SU-DHL-6 (cell line): ENCODE measurements around the gene IL7R.
"Not testable (repeated sequence)": the region's sequence is repeated elsewhere in the genome, so short reads cannot be mapped to it uniquely, and the experiment has no call there.

Experiments
- H2AFZ ChIP-seq: fragments of 200-600 bp; sonication (generic); 2 replicates; pipeline ENCODE4 v1.6.1; 2014; ENCODE audit warnings: low read depth, mild to moderate bottlenecking, moderate library complexity, mixed read lengths, antibody characterized with exemption, low read length; ENCODE audit not compliant: severe bottlenecking
- H3F3A ChIP-seq: fragments of 200-600 bp; shearing (Covaris generic); 2 replicates; pipeline ENCODE4 v1.6.0; 2016; ENCODE audit warnings: antibody characterized with exemption, mild to moderate bottlenecking; ENCODE audit not compliant: insufficient read depth
- H3K27ac ChIP-seq: fragments of 200-600 bp; sonication (generic); 2 replicates; pipeline ENCODE4 v1.5.1; 2016; ENCODE audit warnings: low read depth, mild to moderate bottlenecking, low read length, moderate library complexity, mixed read lengths
- H3K27me3 ChIP-seq: fragments of 200-600 bp; sonication (generic), shearing (Covaris generic); 2 replicates; pipeline ENCODE4 v1.6.0; 2014; ENCODE audit warnings: mild to moderate bottlenecking, low read length
- H3K36me3 ChIP-seq: fragments of 200-600 bp; sonication (generic); 2 replicates; pipeline ENCODE4 v1.6.1; 2014; ENCODE audit warnings: mild to moderate bottlenecking, low read length, mixed read lengths
- H3K4me2 ChIP-seq: fragments of 300-600, 200-600 bp; shearing (Covaris generic), sonication (generic); 2 replicates; pipeline ENCODE4 v1.6.0; 2014; ENCODE audit warnings: low read length, low read depth, mild to moderate bottlenecking; ENCODE audit not compliant: poor library complexity, severe bottlenecking
- H3K4me3 ChIP-seq: fragments of 200-600 bp; sonication (generic); 2 replicates; pipeline ENCODE4 v1.5.1; 2014; ENCODE audit warnings: antibody characterized with exemption, low read length, mild to moderate bottlenecking, mixed read lengths; ENCODE audit not compliant: insufficient read depth, poor library complexity, severe bottlenecking
- H3K79me2 ChIP-seq: fragments of 200-600 bp; sonication (generic); 2 replicates; pipeline ENCODE4 v1.6.1; 2014; ENCODE audit warnings: mild to moderate bottlenecking, low read length, moderate library complexity; ENCODE audit not compliant: insufficient read depth
- H3K9ac ChIP-seq: fragments of 200-600 bp; sonication (generic); 2 replicates; pipeline ENCODE4 v1.7.0; 2014; ENCODE audit warnings: mild to moderate bottlenecking, low read length
- H3K9me2 ChIP-seq: fragments of 200-600 bp; sonication (generic); replicated peaks from 2 replicates; pipeline ENCODE4 v1.6.1; 2014; ENCODE audit warnings: low read length; ENCODE audit not compliant: insufficient read depth
- H3K9me3 ChIP-seq: fragments of 200-600 bp; sonication (generic); 2 replicates; pipeline ENCODE4 v1.6.1; 2014; ENCODE audit warnings: low read length, mixed read lengths; ENCODE audit not compliant: insufficient read depth
- H4K20me1 ChIP-seq: fragments of 200-600 bp; sonication (generic); 2 replicates; pipeline ENCODE4 v1.6.1; 2014; ENCODE audit warnings: low read depth, mild to moderate bottlenecking, antibody characterized with exemption, low read length, moderate library complexity, mixed read lengths
- EZH2phosphoT487 ChIP-seq: fragments of 200-600 bp; sonication (generic), shearing (Covaris generic); conservative IDR thresholded peaks from 2 replicates; pipeline ENCODE4 v1.6.1; 2018; ENCODE audit warnings: mild to moderate bottlenecking, antibody characterized with exemption, low read length, moderate library complexity, mixed read lengths
- TF ChIP-seq, protein P1 (sequence below): fragments of 200-600 bp; sonication (generic); IDR thresholded peaks from one replicate; pipeline ENCODE4 v1.5.1; 2017; ENCODE audit warnings: antibody characterized with exemption, mild to moderate bottlenecking, low read length, moderate library complexity; ENCODE audit not compliant: insufficient read depth, poor library complexity, severe bottlenecking

IL7R gene

DNA sequence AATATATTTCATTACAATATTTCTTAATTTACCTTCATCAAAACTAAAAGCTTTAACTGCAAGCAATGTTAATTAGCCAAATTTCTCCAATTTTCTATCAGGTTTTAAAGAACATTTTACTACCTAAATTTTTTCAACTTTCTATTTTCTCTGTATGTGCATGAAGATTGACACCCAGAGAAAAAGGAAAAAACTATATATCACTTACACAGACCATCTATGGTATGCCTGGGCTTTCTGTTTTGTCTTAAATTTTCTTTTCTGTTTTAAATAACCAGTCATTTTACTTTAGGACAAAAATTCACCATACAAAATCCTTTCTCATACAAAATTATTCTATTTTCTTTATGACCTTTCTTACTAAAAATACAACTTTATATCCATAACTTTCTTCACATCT is 13.8 kb upstream of the IL7R start:
- Histone ChIP-seq H3K27ac (no peak overlapping the region), H3K9me2 (no peaks in the 10 kb centered on the region), H4K20me1 (no peaks in the 10 kb centered on the region), H3K4me2 (no peak overlapping the region), H3K4me3 (no peak overlapping the region), H3F3A (no peaks in the 10 kb centered on the region), H3K9ac (no peak overlapping the region), H2AFZ (no peak overlapping the region), H3K79me2 (no peaks in the 10 kb centered on the region), H3K27me3 (no peaks in the 10 kb centered on the region), H3K9me3 (peaks cover 9% of the 10 kb centered on the region; the same call in 1 of the 2 replicates), H3K36me3 (no peaks in the 10 kb centered on the region)
- TF ChIP-seq, protein P1, sequence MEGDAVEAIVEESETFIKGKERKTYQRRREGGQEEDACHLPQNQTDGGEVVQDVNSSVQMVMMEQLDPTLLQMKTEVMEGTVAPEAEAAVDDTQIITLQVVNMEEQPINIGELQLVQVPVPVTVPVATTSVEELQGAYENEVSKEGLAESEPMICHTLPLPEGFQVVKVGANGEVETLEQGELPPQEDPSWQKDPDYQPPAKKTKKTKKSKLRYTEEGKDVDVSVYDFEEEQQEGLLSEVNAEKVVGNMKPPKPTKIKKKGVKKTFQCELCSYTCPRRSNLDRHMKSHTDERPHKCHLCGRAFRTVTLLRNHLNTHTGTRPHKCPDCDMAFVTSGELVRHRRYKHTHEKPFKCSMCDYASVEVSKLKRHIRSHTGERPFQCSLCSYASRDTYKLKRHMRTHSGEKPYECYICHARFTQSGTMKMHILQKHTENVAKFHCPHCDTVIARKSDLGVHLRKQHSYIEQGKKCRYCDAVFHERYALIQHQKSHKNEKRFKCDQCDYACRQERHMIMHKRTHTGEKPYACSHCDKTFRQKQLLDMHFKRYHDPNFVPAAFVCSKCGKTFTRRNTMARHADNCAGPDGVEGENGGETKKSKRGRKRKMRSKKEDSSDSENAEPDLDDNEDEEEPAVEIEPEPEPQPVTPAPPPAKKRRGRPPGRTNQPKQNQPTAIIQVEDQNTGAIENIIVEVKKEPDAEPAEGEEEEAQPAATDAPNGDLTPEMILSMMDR, result no peak
- TF ChIP-seq EZH2phosphoT487, result no peak

DNA sequence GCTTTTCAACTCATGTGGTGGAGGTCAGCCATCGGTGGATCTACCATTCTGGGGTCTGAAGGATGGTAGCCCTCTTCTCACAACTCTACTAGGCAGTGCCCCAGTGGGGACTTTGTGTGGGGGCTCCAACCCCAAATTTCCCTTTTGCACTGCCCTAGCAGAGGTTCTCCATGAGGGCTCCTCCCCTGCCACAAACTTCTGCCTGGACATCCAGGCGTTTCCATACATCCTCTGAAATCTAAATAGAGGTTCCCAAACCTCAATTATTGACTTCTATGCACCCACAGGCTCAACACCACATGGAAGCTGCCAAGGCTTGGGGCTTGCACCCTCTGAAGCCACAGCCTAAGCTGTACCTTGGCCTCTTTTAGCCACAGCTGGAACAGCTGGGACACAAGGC is 11.2 kb upstream of the IL7R start:
- H4K20me1 ChIP-seq, H3K4me2 ChIP-seq, H3K9me2 ChIP-seq, H3F3A ChIP-seq, H3K79me2 ChIP-seq, H3K4me3 ChIP-seq, H3K27me3 ChIP-seq, H3K36me3 ChIP-seq, H3K27ac ChIP-seq, H2AFZ ChIP-seq, H3K9me3 ChIP-seq, H3K9ac ChIP-seq: not testable (repeated sequence)

DNA sequence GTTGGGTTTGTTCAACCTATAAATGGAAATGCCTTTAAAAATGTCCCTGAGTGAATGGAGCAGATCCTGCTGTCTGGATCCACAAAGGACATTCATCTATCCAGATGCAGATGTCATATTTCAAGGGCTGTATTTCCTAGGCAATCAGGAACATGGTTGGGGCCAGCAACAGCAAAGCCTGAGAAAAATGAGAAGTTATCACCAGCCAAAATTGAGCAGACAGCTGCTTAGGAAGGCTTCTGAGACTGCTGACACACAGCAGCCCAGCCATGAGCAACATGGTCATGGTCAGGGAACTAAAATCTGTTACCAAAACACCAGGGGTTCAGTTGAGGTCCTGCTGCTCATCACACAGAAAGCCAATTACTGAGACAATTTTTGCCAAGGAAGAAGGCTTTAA is 9.2 kb upstream of the IL7R start:
- H4K20me1 ChIP-seq, result no peaks in the 10 kb centered on the region
- H3K4me2 ChIP-seq, result no peak overlapping the region
- no peaks in the 10 kb centered on the region for H3K79me2 ChIP-seq
- H3K9ac ChIP-seq, result no peak overlapping the region
- no peak for TF ChIP-seq EZH2phosphoT487
- TF ChIP-seq, protein P1, result no peak
- H3F3A ChIP-seq, result no peaks in the 10 kb centered on the region
- H3K36me3 ChIP-seq, result no peaks in the 10 kb centered on the region
- no peak overlapping the region for H2AFZ ChIP-seq
- H3K27ac ChIP-seq, result no peak overlapping the region
- H3K4me3 ChIP-seq, result no peak overlapping the region
- H3K9me2 ChIP-seq, result no peaks in the 10 kb centered on the region
- no peaks in the 10 kb centered on the region for H3K27me3 ChIP-seq
- H3K9me3 ChIP-seq, result peaks cover 9% of the 10 kb centered on the region; the same call in 1 of the 2 replicates

DNA sequence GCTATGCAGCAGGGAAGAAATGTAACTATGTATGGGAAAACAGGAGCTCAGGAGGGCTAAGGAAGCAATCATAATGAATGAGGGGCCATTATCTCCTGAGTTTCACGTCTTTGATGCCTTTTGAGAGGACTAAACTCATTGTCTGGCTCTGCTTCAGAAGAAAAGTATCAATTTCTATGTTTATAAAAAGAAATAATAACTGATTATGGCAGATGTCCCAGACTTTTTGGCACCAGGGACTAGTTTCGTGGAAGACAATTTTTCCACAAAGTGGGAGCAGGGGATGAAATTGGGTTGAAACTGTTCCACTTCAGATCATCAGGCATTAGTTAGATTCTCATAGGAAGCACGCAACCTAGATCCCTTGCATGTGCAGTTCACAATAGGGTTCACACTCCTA is 8.7 kb upstream of the IL7R start:
- Histone ChIP-seq H3K4me2 (no peak overlapping the region), H3K9ac (no peak overlapping the region), H3K9me3 (peaks cover 9% of the 10 kb centered on the region; the same call in 1 of the 2 replicates), H3K9me2 (no peaks in the 10 kb centered on the region), H3K4me3 (no peak overlapping the region), H3F3A (no peaks in the 10 kb centered on the region), H3K27ac (no peak overlapping the region), H3K27me3 (no peaks in the 10 kb centered on the region), H4K20me1 (no peaks in the 10 kb centered on the region), H2AFZ (no peak overlapping the region), H3K79me2 (no peaks in the 10 kb centered on the region), H3K36me3 (no peaks in the 10 kb centered on the region)
- TF ChIP-seq EZH2phosphoT487, result no peak
- TF ChIP-seq, protein P1, result no peak
